Suppressor macrophage treated with lipopolysaccharide for 4 hours (primary cell): ENCODE data around the gene WSCD1.
A peak's percentile ranks its signal among the peaks of the same experiment; 100 is the strongest.

Experiments
- DNase-seq: peaks from one replicate; pipeline ENCODE4 v3.0.0-alpha.2; 2020

WSCD1 gene

GRCh38 chr17:6108987-6109386, 38.8 kb downstream of the WSCD1 start:
- no peak for DNase-seq

- no peak for DNase-seq
Observed at GRCh38 chr17:6109536-6109935, 39.4 kb downstream of the WSCD1 start.

GRCh38 chr17:6110088-6110487, 39.9 kb downstream of the WSCD1 start:
- no peak for DNase-seq

DNA sequence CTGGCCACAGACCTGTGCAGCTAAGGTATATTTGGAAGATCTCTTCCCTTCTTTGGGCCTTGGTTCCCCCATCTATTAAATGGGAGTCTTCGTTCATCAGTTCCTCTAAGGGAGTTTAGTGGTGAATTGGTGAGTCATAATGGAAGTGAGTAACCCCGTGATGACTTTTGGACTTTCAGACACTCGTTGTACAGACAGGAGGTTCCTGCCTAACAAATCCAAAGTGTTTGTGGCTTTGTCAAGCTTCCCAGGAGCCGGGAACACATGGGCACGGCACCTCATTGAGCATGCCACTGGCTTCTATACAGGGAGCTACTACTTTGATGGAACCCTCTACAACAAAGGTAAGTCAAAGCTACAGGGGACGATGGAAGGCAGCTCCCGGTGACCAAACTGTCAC, 40.4 kb downstream of the WSCD1 start:
- peak; percentile 3 for DNase-seq

GRCh38 chr17:6120351-6120750, 50.2 kb downstream of the WSCD1 start:
- DNase-seq, result no peak

- DNase-seq, result no peak
Observed at GRCh38 chr17:6124856-6125255, 54.7 kb downstream of the WSCD1 start.

DNA sequence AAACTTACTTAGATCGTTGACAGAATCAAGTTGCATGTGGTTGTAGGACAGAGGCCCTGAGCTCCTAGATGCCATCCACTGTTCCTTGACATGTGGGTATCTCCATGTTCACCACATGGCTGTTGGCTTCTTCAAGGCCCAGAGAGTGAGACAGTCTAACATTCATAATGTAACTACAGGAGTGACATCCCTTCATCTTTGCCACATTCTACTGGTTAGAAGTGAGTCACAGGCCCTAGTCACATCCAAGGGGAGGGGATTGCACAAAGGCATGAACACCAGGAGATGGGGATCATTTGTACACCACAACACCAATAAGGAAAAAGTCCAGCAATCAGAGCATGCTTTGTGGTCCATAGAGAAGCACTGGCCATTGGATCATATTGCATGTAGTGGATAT, 56.6 kb downstream of the WSCD1 start:
- no peak for DNase-seq

GRCh38 chr17:6134721-6135120, 64.5 kb downstream of the WSCD1 start:
- no peak for DNase-seq

- DNase-seq, result no peak
Observed at GRCh38 chr17:6135236-6135635, 65.1 kb downstream of the WSCD1 start.

DNA sequence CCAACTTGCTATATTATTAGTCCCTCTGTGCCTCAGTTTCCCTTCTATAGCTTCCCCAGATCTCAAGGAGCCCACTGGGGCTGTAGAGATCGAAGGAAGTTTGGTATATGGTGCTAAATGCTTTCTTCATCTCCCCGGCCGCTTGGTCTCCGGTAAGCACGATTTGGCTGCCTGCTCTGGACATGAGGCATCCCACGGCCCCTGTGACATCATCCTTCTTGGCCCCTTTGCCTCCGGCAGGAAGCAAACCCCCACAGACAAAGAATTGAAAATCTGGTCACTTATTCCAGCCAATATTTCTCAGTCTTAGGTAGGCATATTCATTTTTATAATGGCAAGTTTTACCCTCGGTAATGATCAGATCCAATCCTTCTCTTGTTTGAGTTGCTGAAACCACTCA, 65.8 kb downstream of the WSCD1 start:
- DNase-seq, result no peak

DNA sequence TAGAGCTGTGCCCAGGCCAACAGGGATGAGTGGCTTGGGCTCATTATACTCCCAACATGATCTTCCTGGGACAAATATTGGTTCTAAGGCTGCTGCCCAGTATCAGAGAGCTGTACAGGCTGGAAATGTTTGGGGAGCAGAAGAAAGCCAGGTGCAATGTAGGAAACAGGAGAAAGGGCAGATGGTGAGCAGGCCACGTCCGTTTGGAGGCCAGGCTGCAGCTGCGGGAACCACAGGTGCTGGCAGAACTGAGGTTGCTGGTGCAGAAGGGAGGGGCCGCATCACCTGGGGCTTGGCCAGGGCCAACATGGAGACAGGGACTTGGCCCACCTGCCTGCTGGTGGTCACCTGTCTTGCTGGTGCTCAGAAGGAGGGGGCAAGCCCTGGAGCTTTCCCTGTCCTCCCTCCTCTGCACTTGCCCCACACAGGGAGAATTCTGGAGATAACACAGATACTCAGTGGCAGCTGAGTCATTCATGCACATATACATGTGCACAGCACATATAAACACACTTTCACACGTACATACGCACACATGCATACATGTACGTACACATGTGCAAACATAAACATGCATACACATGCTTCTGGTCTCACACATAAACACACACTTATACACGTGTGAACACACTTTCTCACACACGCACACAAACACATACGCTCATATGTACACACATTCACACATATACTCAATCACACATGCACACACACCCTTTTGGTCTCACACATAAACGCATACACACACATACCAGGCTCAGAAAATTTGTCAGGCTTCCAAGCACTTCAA, 67.7 kb downstream of the WSCD1 start:
- DNase-seq, result no peak

GRCh38 chr17:6138761-6139446, 68.7 kb downstream of the WSCD1 start:
- DNase-seq, result no peak

- DNase-seq, result no peak
Observed at GRCh38 chr17:6139447-6139832, 69.3 kb downstream of the WSCD1 start.

GRCh38 chr17:6140188-6140587, 70.0 kb downstream of the WSCD1 start:
- no peak for DNase-seq

- DNase-seq, result no peak
Observed at GRCh38 chr17:6140728-6141330, 70.7 kb downstream of the WSCD1 start.

DNA sequence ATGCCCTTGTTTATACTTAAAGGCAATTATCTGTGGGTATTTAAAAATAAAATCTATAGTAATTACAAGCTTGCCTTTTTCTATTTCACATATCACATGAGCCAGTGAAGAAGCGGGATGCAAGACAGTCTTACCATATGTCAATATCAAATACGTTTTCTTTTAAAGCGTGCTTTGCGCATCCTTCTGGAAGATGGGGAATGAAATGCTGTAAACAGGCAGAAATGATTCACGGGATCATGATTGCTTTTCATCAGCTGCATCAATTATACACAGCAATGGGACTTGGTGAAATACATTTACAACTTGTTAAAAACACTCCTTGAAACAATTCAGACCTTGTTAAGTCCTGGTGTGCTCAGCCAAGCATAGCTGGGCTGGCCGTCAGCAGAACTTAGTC, 72.5 kb downstream of the WSCD1 start:
- DNase-seq, result no peak

DNA sequence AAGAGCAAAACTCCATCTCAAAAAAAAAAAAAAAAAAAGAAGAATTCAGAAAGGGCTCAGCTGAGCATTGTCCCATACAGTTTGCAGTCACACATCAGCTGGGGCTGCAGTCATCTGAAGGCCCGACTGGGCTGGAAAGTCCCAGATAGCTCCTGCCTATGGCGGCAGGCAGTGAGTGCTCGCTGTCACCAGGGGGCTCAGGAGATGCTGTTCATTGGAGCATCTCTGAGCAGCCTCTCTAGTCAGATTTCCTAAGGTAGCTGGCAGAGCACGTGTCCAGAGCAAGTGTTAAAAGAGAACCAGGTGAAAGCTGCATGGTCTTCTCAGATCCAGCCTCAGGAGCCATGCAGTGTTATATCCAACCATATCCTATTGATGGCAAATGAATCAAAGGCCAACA, 75.8 kb downstream of the WSCD1 start:
- no peak for DNase-seq

DNA sequence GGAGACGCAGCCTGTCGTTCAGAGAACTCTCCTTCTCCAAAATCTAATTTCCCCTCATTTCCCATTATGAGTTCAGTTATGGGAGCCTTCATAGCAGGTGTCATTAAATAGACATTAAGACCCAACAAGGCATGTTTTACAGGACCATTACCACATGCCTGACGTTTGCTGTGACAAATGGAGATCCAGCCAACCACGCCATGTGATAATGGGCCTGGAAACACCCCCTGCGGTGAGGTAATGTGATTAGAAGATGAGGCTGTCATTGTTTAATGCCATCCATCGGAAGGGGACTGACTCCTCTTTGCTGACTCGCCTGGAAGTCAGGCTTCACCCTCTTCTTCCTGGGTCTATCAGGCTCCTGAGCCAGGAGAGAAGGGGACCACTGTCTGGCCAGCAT, 76.9 kb downstream of the WSCD1 start:
- no peak for DNase-seq

DNA sequence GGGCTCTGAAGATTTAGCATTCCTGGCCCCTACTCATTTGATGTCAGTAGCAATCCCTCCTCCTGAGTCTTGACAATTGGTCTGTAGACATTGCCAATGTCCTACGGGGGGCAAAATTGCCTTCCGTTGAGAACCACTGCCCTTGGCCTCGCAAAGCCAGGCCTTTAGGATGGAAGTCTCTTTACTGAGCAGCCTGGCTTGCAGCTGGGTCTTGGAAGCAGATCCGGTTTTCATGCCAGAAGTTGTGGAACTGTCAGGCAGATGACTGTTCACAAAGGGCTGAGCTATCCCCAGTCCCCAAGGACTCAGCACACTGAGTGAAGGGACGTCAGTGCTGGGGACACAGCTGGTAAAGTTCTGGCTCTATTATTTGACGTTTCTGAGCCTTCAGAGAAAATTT, 83.2 kb downstream of the WSCD1 start:
- DNase-seq, result no peak

GRCh38 chr17:6157716-6158115, 87.5 kb downstream of the WSCD1 start:
- no peak for DNase-seq

DNA sequence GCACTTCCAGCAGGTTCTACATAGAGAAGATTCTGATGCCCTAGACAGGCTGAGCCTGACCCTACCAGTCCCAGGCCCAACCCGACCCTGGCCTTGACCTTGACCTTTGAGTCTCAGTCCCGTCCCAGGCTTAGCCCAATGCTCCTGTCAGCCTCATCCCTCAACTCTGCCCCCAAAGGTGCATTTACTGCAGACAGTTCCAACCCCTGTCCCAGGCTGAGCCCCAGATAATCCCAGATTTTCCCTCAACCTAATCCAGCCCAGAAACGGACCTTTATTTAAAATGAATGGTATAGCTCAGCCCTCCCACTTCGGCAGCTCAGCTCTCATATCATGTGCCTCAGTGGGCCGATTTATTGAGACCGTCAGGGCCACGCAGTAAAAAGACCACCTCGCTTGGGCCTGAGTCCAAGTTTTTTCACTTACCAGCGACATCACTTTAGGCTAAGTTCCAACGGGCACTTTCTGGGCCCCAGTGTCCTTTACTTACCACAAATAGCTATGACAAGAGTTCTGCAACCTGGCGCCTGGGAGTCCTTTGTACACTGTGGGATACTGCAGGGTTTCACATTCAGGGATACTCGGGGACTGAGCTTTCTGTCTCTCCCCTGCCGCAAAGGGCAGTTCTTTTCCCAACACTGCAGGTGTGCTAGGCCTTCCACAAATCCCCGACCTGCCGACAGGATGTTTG, 89.5 kb downstream of the WSCD1 start:
- no peak for DNase-seq

DNA sequence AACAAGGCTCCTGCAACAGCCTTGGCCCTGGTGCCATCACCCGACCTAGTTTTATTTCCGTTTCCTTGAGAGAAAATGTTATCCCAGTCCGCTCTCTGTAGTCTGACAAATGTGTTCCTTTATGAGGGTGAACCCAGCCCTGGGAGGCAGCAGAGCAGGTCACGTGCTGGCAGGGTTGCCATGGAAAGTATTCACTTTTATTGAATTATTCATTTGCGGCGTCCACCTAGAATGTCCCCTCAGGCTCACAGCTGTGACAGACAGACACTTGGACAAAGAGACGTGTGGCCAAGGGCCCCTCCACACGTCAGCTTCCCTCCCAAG, 90.0 kb downstream of the WSCD1 start:
- DNase-seq, result no peak

GRCh38 chr17:6160911-6161855, 91.0 kb downstream of the WSCD1 start:
- DNase-seq, result no peak
